Activated T-helper 1 cell treated with Interleukin-2 at 50 U/mL for 16 hours (primary cell): ENCODE measurements around the gene TRIM50.
"Not testable (repeated sequence)": the region's sequence is repeated elsewhere in the genome, so short reads cannot be mapped to it uniquely, and the experiment has no call there.

Source experiments
- DNase-seq: peaks from one replicate; pipeline ENCODE4 v3.0.0-alpha.2; 2020; ENCODE audit warnings: low read depth

TRIM50 gene

DNA sequence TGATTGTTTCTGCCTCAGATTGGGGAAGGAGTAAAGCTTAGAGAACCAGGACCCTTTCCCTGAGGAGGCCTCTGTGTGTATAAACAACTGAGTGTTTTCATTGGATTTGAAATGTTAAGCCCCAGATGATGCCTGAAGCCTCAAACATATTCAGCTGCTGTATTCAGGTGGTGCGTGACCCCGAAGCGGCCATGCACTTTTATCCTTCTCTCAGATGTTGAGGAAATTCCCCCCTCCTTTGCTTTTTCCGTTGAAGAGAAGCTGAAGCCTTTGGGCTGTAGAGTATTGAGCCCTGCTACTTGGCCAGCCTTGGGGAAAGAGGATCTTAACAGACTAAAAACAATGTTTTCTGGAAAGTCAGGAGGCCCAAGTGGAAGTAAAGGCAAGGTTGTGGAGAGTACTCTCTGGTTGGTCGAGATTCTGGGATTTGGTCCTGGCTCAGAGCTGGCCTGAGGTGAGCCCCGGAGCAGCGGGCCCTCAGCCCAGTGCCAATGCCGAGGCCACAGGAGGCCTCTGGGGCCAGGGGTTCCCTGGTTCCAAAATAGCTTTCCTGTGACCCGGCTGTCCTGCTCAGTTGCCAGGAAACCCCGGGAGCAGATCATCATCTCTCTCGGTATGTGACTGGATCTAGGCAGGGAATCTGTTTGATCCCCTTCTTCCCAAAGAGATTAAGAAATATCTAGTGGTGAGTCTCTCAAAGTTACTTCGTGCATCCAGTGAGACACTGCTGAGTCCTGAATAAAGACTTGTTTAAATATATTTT, 22.6 kb upstream of the TRIM50 start:
- DNase-seq: no peak

DNA sequence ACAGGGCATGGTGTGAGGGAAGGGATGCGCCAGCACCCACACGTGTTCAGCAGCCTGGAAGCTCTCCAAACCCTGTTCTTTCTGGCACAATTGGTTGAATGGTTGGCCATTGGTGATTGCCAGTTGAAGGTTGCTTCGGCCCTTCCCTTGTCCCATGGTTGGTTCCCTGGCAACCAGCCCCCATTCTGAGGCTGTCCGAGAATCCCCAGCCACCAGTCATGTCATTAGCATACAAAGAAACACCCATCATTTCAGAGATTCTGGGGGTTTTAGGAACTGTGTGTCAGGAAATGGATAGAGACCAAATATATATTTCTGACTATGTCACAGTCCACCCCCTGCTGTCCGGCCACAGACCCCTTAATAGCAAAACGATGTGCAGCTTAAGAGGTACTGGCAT, 21.9 kb upstream of the TRIM50 start:
- no peak for DNase-seq

GRCh38 chr7:73345951-73346350, 18.1 kb upstream of the TRIM50 start:
- DNase-seq: no peak

- DNase-seq: no peak
These were observed 17.7 kb upstream of the TRIM50 start for GRCh38 chr7:73345538-73345937.

- no peak for DNase-seq
These were observed 15.9 kb upstream of the TRIM50 start for GRCh38 chr7:73343671-73344380.

GRCh38 chr7:73342645-73343044, 14.8 kb upstream of the TRIM50 start:
- DNase-seq: no peak

DNA sequence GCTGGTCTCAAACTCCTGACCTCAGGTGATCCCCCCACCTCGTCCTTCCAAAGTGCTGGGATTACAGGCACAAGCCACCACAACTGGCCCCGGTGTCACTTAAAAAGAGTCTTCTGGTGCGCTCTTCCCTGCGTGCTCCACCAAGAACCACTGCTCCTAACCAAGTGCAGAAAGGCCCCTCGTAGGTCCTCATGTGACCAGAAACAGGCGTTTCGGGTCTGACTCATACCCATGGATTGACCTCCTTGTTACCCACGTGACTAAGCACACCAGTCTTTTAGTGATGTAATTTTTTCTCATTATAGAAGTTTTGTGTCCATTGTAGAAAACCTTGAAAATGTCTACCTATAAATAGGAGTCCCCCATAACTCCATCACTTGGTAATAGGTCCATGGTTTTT, 14.0 kb upstream of the TRIM50 start:
- no peak for DNase-seq

GRCh38 chr7:73340514-73340913, 12.6 kb upstream of the TRIM50 start:
- DNase-seq: no peak

GRCh38 chr7:73338321-73338720, 10.4 kb upstream of the TRIM50 start:
- no peak for DNase-seq

DNA sequence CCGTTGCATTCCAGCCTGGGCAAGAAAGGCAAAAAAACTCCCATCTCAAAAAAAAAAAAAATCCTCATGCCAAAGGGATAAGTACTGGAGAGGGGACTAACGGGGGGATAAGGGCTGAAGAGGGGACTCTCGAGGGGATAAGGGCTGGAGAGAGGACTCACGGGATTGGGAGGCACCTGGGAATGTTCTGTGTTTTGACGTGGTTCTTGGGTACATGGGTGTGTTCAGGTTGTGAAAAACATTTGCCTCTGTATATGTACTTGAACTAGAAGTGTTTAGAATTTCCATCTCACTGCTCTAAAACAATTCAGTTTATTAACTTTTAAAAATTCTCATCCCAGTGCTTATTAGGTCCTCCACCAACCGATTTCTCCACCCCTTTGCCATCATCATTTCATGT, 4.6 kb upstream of the TRIM50 start:
- no peak for DNase-seq

DNA sequence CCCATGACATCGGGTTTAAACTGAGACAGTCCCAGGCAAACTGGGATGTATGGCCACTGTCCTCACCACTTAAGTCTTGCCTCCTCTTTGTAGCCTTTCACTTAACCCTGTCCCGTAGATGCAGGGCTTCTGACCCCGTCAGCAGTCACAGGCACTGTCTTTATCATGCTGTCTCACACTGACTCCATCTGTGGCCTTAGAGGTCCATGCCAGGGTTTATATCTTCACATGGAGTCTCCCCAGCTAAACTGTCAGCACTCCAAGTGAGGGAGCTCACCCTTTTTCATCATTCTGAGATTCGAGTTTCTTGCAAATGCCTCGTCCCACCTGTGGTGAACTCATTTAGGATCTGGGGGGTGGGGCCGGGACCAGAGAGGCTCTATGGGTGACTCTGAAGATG, 2.9 kb upstream of the TRIM50 start:
- DNase-seq: no peak

DNA sequence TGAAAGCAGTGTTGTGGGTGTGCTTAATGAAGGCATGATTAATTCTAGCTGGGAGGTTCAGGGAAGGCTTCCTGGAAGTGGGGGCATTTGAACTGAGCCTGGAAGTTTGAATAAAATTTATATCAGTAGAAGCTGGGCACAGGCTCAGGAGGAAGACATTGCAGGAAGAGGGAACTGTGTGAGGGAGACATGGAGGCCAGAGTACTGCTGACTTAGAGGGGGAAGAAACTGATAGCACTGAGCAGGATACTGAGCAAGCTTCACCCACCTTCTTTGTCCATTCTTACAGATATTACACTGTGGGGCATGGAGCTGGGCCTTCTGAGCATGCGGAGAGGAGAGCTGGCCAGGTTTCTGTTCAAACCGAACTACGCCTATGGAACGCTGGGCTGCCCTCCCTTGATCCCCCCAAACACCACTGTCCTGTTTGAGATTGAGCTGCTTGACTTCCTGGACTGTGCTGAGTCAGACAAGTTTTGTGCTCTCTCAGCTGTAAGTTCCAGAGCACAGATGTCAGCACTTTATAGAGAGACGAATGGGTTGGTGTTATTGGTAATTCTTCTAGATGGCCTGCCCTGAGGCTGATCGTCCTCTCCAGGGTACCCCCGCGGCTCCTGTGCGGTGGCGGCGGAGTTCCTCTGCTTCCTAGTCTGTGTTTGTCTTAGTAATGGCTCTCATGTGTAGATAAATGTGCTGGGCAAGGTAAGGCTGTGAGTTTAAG, 2.1 kb upstream of the TRIM50 start:
- no peak for DNase-seq

DNA sequence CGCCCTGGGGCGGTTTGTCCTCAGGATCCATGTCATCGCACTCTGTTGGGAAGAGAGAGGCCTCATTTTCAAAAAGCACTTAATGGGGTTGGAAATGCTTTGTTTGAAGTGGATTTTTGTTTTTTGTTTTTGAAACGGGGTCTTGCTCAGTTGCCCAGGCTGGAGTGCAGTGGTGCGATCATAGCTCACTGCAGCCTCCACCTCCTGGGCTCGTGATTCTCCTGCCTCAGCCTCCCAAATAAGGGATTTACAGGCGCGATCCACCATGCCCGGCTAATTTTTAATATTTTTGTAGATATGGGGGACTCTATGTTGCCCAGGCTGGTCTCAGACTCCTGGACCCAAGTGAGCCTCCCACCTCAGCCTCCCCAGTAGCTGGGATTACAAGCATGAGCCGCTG, 814 bp upstream of the TRIM50 start:
- no peak for DNase-seq

DNA sequence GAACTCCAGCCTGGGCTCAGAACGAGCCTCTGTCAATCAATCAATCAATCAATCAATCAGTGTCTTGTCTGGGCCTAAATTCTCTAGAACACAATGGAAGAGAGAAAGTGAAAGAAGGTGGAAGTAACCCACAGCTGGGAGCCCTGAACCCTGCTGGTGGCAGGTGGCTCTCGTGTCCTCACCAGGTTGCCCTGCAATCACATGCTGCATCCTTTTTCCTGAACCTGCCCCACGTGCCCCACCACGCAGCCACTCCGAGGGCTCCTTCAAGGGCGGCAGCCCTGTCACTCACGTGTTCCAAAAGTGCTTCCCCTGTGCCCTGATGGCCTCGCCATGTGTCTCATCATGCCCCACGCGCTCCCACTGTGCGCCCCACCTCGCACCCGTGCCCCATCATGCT, 433 bp downstream of the TRIM50 start:
- DNase-seq: not testable (repeated sequence)

DNA sequence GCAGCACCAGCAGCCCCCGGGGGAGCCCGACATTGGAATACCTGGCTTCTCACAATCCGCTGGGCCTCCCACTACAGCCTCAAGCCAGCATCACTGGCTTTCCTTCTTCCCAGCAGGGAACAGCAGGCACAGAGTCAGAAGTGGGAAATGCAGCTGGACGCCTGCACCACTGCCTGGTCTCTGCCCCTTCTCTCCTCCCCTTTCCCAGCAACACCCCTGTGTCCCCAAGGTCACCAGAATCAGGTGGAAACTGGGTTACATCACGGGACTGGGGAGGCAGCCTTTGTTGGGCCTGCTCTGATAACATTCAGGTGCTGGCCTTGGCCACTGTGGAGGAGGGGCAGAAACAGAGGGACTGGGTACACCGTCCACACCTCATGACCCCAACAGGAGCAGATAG, 2.5 kb downstream of the TRIM50 start:
- not testable (repeated sequence) for DNase-seq

DNA sequence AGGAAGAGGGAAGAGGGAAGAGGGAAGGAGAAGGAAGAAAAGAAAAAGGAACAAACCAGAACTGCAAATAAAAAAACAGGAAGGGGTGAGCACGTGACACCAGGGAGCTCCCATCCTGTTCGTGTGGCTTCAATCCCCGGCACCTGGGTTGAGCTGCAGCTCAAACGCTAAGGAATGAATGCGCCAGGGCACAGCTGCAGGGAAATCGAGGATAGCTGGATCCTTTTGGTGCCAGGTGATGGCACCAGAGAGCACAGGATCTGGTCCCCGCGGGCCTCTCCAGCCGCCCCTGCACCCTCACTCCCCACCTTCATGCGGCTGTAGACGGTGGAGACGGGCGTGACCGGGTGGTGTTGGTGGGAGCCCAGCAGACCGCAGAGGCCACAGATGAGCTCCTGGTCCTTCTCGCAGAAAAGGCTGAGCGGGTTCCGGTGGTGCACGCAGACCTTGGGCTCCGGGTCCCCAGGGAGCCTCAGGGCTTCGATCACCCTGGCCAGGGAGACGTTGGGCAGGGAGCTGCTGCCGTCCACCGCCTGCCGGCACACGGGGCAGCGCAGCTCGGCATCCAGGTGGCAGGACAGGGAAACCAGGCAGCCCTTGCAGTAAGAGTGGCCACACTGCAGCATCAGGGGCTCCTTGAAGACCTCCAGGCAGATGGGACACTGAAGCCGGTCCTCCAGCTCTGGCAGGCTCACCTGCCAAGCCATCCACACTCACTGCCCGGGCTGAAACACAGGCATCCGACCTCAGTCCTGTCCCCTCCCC, 3.6 kb downstream of the TRIM50 start:
- peak; percentile 30 for DNase-seq

DNA sequence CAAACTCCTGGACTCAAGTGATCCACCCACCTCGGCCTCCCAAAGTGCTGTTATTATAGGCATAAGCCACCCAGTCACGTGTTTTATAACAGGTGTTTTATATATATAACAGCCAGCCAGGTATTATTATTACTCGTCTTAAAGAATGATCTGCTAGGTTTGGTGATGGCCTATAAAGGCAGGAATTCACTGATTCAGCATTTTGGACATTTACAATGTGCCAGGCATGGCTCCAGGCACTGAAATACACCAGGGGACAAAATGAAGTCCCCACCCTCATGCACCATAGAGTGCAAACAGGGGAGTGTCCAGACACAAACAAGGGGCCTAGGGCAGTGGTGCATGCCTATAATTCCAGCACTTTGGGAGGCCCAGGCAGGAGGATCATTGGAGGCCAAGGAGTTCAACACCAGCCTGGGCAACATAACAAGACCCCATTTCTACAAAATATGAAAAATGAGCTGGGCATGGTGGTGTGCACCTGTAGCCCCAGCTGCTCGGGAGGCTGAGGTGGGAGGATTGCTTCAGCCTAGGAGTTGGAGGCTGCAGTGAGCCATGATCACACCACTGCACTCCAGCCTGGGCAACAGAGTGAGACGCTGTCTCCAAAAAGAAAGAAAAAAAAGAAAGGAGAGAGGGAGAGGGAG, 4.3 kb downstream of the TRIM50 start:
- not testable (repeated sequence) for DNase-seq

- DNase-seq: not testable (repeated sequence)
These were observed 7.9 kb downstream of the TRIM50 start for GRCh38 chr7:73320009-73320408.

DNA sequence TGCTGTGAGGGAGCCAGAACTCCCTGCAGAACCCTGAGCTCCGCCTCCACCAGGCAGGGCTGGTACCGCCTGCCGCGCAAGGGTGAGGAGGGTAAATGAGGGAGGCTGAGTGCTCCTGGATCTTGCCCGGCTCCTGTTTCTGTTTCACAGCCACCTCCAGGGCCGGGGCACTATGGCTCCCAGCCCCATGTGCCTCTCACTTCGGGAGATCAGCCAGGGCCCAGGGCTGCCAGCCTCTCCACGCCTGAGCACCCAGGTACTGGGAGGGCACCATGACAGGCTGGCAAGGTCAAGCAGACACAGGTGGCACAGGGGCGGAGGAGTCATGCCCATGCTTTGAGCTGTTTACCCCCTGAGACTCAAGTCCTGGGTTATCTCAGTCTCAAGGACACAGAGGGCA, 8.3 kb downstream of the TRIM50 start:
- not testable (repeated sequence) for DNase-seq

GRCh38 chr7:73318656-73319204, 9.2 kb downstream of the TRIM50 start:
- DNase-seq: not testable (repeated sequence)

DNA sequence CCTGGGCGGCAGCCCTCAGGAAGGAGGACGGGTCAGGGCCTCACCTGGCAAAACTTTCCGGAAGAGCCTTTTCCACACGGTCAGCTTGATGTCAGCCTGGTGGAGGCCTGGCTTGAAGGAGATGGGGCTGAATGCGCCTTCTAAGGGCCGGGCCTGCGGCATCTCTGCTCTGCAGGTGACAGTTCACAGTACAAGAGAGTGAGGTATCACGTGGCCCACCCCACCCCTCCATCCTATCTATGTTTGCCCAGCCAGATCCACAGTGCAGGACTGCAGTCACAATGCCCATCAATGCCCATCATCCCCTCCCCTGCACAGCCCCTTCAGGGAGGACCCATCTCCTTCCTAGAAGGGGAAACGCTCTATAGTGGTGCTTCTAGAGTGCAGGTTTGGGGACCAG, 11.4 kb downstream of the TRIM50 start:
- DNase-seq: no peak
